Fibroblast of lung (primary cell): Measurements from ENCODE around the gene YIPF2. TPM values are rescaled to one million over a fixed set of nuclear protein-coding genes. Genes with fewer than 3 reads are reported as not detected.

Experiments used
- DNase-seq, 2 donors: peaks; one replicate each; pipeline versions ENCODE4 v3.0.0 to v3.0.0-alpha.2; 2010; ENCODE audit warnings: low read depth in 2 of 2
- H2AFZ ChIP-seq: 2 replicates; pipeline ENCODE4 v1.5.1; 2012; ENCODE audit warnings: low read length, control low read depth, inconsistent platforms
- H3K27ac ChIP-seq: 2 replicates; pipeline ENCODE4 v1.5.1; 2011; ENCODE audit warnings: low read length, control low read depth; ENCODE audit not compliant: insufficient read depth
- H3K27me3 ChIP-seq: 2 replicates; pipeline ENCODE4 v1.5.1; 2011; ENCODE audit warnings: mild to moderate bottlenecking, low read length; ENCODE audit not compliant: control insufficient read depth, insufficient read depth
- H3K36me3 ChIP-seq: 2 replicates; pipeline ENCODE4 v1.5.1; 2011; ENCODE audit warnings: low read length; ENCODE audit not compliant: control insufficient read depth, insufficient read depth
- H3K4me1 ChIP-seq: 2 replicates; pipeline ENCODE4 v1.5.1; 2011; ENCODE audit warnings: low read length; ENCODE audit not compliant: control insufficient read depth, insufficient read depth; ENCODE audit errors: extremely low read depth
- H3K4me2 ChIP-seq: 2 replicates; pipeline ENCODE4 v1.5.1; 2011; ENCODE audit warnings: low read length, control low read depth; ENCODE audit not compliant: insufficient read depth; ENCODE audit errors: extremely low read depth
- H3K4me3 ChIP-seq, 4 experiments: fragments of 200-600 bp in 1 of 4; sonication (generic) in 1 of 4; replicated peaks in 1 of 4; 2 replicates each; pipeline ENCODE4 v1.5.1; 2011 to 2016; ENCODE audit warnings: low read length in 4 of 4, low read depth in 3 of 4, mild to moderate bottlenecking in 3 of 4, control low read depth in 2 of 4, inconsistent platforms in 1 of 4, mixed read lengths in 1 of 4; ENCODE audit not compliant: insufficient read depth in 1 of 4; ENCODE audit errors: control extremely low read depth in 1 of 4
- H3K79me2 ChIP-seq: 2 replicates; pipeline ENCODE4 v1.5.1; 2012; ENCODE audit warnings: mild to moderate bottlenecking, low read length, inconsistent platforms; ENCODE audit not compliant: control insufficient read depth, insufficient read depth
- H3K9ac ChIP-seq: 2 replicates; pipeline ENCODE4 v1.5.1; 2011; ENCODE audit warnings: mild to moderate bottlenecking, low read length, control low read depth; ENCODE audit not compliant: insufficient read depth
- H3K9me3 ChIP-seq: 2 replicates; pipeline ENCODE4 v1.5.1; 2012; ENCODE audit warnings: low read depth, low read length; ENCODE audit not compliant: control insufficient read depth, insufficient read depth
- H4K20me1 ChIP-seq: 2 replicates; pipeline ENCODE4 v1.5.1; 2011; ENCODE audit warnings: low read length; ENCODE audit not compliant: control insufficient read depth, insufficient read depth; ENCODE audit errors: extremely low read depth
- CTCF ChIP-seq, 2 donors: IDR thresholded peaks in 1 of 2; conservative IDR thresholded peaks in 1 of 2; 1 replicate in 1 of 2; 2 replicates in 1 of 2; pipeline ENCODE4 v1.5.1; 2011 to 2012; ENCODE audit warnings: low read length in 2 of 2, control low read depth in 1 of 2, inconsistent platforms in 1 of 2, low read depth in 1 of 2, mild to moderate bottlenecking in 1 of 2
- EZH2 ChIP-seq: IDR thresholded peaks from 2 replicates; pipeline ENCODE4 v1.5.1; 2012; ENCODE audit warnings: low read length, control low read depth, mild to moderate bottlenecking; ENCODE audit errors: missing control alignments
- polyA plus RNA-seq, 2 donors: library from polyadenylated mRNA; depleted of rRNA in 1 of 2; stranded (reverse) in 1 of 2; unstranded in 1 of 2; fragments of >200 nt; gene quantifications; 2 replicates each; pipeline ENCODE4 v1.2.1, GENCODE V29; 2011 to 2012; ENCODE audit warnings: missing spikeins in 1 of 2
- total RNA-seq: library from RNA; depleted of rRNA; stranded (reverse); fragments of >200 nt; gene quantifications from 2 replicates; pipeline ENCODE4 v1.2.1, GENCODE V29; 2014

YIPF2 gene
- total and polyA plus RNA-seq, 2 donors (not counting 1 experiment from before 2014, with no cell fraction given) = 41.5 to 118 TPM

GRCh38 chr19:10891405-10892086 lies 36.9 kb downstream of the YIPF2 start:
- no peaks in the 10 kb centered on the region for H3K27me3 ChIP-seq
- peak in 1 of 2 donors; percentile 18 for DNase-seq
- H3K27ac ChIP-seq = no peak overlapping the region
- H3K9ac ChIP-seq = no peak overlapping the region
- H3K4me3 ChIP-seq = no peak overlapping the region
- no peak overlapping the region for H2AFZ ChIP-seq
- H3K36me3 ChIP-seq = no peaks in the 10 kb centered on the region
- H3K79me2 ChIP-seq = peaks cover 17% of the 10 kb centered on the region
- no peak overlapping the region for H3K4me2 ChIP-seq
- no peak for TF ChIP-seq CTCF (conservative IDR thresholded peaks at IDR 0.05 in 1 of 2, IDR thresholded peaks at IDR 0.05 in 1 of 2; ENCODE audit: low read depth in 1 of 2, low read length in 2 of 2)
- TF ChIP-seq EZH2 = no peak
- H3K4me1 ChIP-seq = no peaks in the 10 kb centered on the region
- no peaks in the 10 kb centered on the region for H3K9me3 ChIP-seq
- no peaks in the 10 kb centered on the region for H4K20me1 ChIP-seq

- no peaks in the 10 kb centered on the region for H3K9me3 ChIP-seq
- H3K4me2 ChIP-seq = no peak overlapping the region
- no peaks in the 10 kb centered on the region for H4K20me1 ChIP-seq
- H3K36me3 ChIP-seq = no peaks in the 10 kb centered on the region
- H3K79me2 ChIP-seq = peaks cover 19% of the 10 kb centered on the region
- DNase-seq = no peak
- H3K4me3 ChIP-seq = no peak overlapping the region
- TF ChIP-seq EZH2 = no peak
- no peak for TF ChIP-seq CTCF (conservative IDR thresholded peaks at IDR 0.05 in 1 of 2, IDR thresholded peaks at IDR 0.05 in 1 of 2; ENCODE audit: low read depth in 1 of 2, low read length in 2 of 2)
- H2AFZ ChIP-seq = no peak overlapping the region
- no peaks in the 10 kb centered on the region for H3K27me3 ChIP-seq
- H3K4me1 ChIP-seq = peaks cover 2% of the 10 kb centered on the region
- H3K27ac ChIP-seq = no peak overlapping the region
- H3K9ac ChIP-seq = no peak overlapping the region
Measured at GRCh38 chr19:10889880-10890279, 38.6 kb downstream of the YIPF2 start.

- Histone ChIP-seq H3K79me2 (peaks cover 18% of the 10 kb centered on the region), H3K27me3 (no peaks in the 10 kb centered on the region), H3K4me3 (no peak overlapping the region), H3K9me3 (no peaks in the 10 kb centered on the region), H4K20me1 (no peaks in the 10 kb centered on the region), H3K4me2 (no peak overlapping the region), H3K9ac (no peak overlapping the region), H3K36me3 (no peaks in the 10 kb centered on the region), H2AFZ (no peak overlapping the region), H3K27ac (no peak overlapping the region), H3K4me1 (peaks cover 3% of the 10 kb centered on the region)
- no peak for TF ChIP-seq CTCF (conservative IDR thresholded peaks at IDR 0.05 in 1 of 2, IDR thresholded peaks at IDR 0.05 in 1 of 2; ENCODE audit: low read depth in 1 of 2, low read length in 2 of 2)
- no peak for DNase-seq
Measured at GRCh38 chr19:10888421-10888866, 40.0 kb downstream of the YIPF2 start.
